Adrenal gland (tissue), 5 donors: ENCODE measurements around the gene DLEC1.

Source experiments
- POLR2A ChIP-seq, 2 donors: fragments of 450-650 bp; IDR thresholded peaks; one replicate each; pipeline ENCODE4 v1.6.1; 2017; ENCODE audit warnings: antibody characterized with exemption in 2 of 2, mild to moderate bottlenecking in 2 of 2, moderate library complexity in 1 of 2
- TF ChIP-seq, protein P1 (sequence below), 6 experiments: fragments of 450-650 bp in 4 of 6; fragments of 200-600 bp in 2 of 6; sonication (generic) in 1 of 6; IDR thresholded peaks; 1 replicate in 5 of 6; 2 replicates in 1 of 6; pipeline versions ENCODE4 v1.5.1 to v1.8.0; 2016 to 2021; ENCODE audit warnings: antibody characterized with exemption in 6 of 6, mild to moderate bottlenecking in 2 of 6, moderate library complexity in 1 of 6
- donor health status: DM: no; HTN: no; CAD: no.

GRCh38 chr3:38051131-38051530, 12.1 kb downstream of the DLEC1 start:
- TF ChIP-seq, protein P1, sequence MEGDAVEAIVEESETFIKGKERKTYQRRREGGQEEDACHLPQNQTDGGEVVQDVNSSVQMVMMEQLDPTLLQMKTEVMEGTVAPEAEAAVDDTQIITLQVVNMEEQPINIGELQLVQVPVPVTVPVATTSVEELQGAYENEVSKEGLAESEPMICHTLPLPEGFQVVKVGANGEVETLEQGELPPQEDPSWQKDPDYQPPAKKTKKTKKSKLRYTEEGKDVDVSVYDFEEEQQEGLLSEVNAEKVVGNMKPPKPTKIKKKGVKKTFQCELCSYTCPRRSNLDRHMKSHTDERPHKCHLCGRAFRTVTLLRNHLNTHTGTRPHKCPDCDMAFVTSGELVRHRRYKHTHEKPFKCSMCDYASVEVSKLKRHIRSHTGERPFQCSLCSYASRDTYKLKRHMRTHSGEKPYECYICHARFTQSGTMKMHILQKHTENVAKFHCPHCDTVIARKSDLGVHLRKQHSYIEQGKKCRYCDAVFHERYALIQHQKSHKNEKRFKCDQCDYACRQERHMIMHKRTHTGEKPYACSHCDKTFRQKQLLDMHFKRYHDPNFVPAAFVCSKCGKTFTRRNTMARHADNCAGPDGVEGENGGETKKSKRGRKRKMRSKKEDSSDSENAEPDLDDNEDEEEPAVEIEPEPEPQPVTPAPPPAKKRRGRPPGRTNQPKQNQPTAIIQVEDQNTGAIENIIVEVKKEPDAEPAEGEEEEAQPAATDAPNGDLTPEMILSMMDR (IDR thresholded peaks at IDR 0.05) = no peak
- TF ChIP-seq POLR2A (IDR thresholded peaks at IDR 0.05) = no peak
